A673 (cell line): ENCODE data around the gene SUFU. TPM values are rescaled to one million over a fixed set of nuclear protein-coding genes. Genes with fewer than 3 reads are reported as not detected.
A peak's percentile ranks its signal among the peaks of the same experiment; 100 is the strongest.

Experiments used
- BruUV-seq: library from RNA; stranded (reverse); fragments of 400-500 nt; replicated peaks from 2 replicates; lab custom pipeline; 2021; lab: Mats Ljungman, UMichigan
- CTCF ChIA-PET: fragments of 300-600 bp; sonication (Branson Sonifier 250); formaldehyde crosslinking; loops from one replicate; lab custom pipeline; 2022; ENCODE audit warnings: antibody characterized with exemption; lab: Charles Lee
- POLR2A ChIA-PET: fragments of 300-600 bp; sonication (Branson Sonifier 250); formaldehyde crosslinking; loops from one replicate; lab custom pipeline; 2022; ENCODE audit warnings: antibody characterized with exemption; ENCODE audit not compliant: low non-redundant PET; lab: Charles Lee
- DNase-seq: peaks from one replicate; pipeline ENCODE4 v3.0.0-alpha.2; 2015; ENCODE audit warnings: low spot score
- H3K27ac ChIP-seq: fragments of 200-600 bp; sonication (generic); 2 replicates; pipeline ENCODE4 v1.5.1; 2016; ENCODE audit warnings: mixed run types, low read depth, mild to moderate bottlenecking, mixed read lengths, antibody characterized with exemption, low read length; ENCODE audit not compliant: poor library complexity, severe bottlenecking
- H3K27me3 ChIP-seq: fragments of 200-600 bp; sonication (generic); replicated peaks from 2 replicates; pipeline ENCODE4 v1.6.1; 2017; ENCODE audit warnings: mixed run types, low read depth, mild to moderate bottlenecking, mixed read lengths, antibody characterized with exemption, low read length; ENCODE audit not compliant: insufficient read depth, poor library complexity
- H3K36me3 ChIP-seq: fragments of 200-600 bp; sonication (generic); 2 replicates; pipeline ENCODE4 v1.6.1; 2016; ENCODE audit warnings: mixed run types, mild to moderate bottlenecking, mixed read lengths, antibody characterized with exemption, low read length; ENCODE audit not compliant: insufficient read depth, poor library complexity, severe bottlenecking
- H3K4me1 ChIP-seq: fragments of 200-600 bp; sonication (generic); 2 replicates; pipeline ENCODE4 v1.6.1; 2017; ENCODE audit warnings: mixed run types, mild to moderate bottlenecking, mixed read lengths, antibody characterized with exemption, low read length; ENCODE audit not compliant: insufficient read depth, poor library complexity, severe bottlenecking
- H3K4me3 ChIP-seq: fragments of 200-600 bp; sonication (generic); 2 replicates; pipeline ENCODE4 v1.5.1; 2016; ENCODE audit warnings: low read depth, mixed run types, mild to moderate bottlenecking, mixed read lengths, low read length; ENCODE audit not compliant: poor library complexity, severe bottlenecking
- H3K9me3 ChIP-seq: fragments of 200-600 bp; sonication (generic); 2 replicates; pipeline ENCODE4 v1.6.1; 2016; ENCODE audit warnings: mixed run types, low read depth, mild to moderate bottlenecking, mixed read lengths, antibody characterized with exemption, low read length; ENCODE audit not compliant: poor library complexity, severe bottlenecking
- EZH2 ChIP-seq: fragments of 200-600 bp; sonication (generic); IDR thresholded peaks from 2 replicates; pipeline ENCODE4 v1.6.1; 2017; ENCODE audit warnings: borderline replicate concordance, low read depth, mild to moderate bottlenecking, mixed read lengths, antibody characterized with exemption, low read length; ENCODE audit not compliant: poor library complexity, severe bottlenecking
- intact Hi-C: fragments of 100-400 bp; cut with micrococcal nuclease; formaldehyde crosslinking; loops from one replicate; pipeline ENCODE4 v1.10.0; 2022; ENCODE audit not compliant: unreplicated experiment
- total RNA-seq: library from RNA; stranded (reverse); gene quantifications from 2 replicates; pipeline ENCODE4 v1.2.3, GENCODE V29; 2021
- TF ChIP-seq, protein P1 (sequence below): fragments of 300-800, 200-600 bp; sonication (generic); conservative IDR thresholded peaks from 2 replicates; pipeline ENCODE4 v1.5.1; 2017; ENCODE audit warnings: low read depth, mild to moderate bottlenecking, antibody characterized with exemption, low read length, moderate library complexity, mixed read lengths

The SUFU gene
- total RNA-seq, 1 experiment from 2014 or later = 20.5 TPM

DNA sequence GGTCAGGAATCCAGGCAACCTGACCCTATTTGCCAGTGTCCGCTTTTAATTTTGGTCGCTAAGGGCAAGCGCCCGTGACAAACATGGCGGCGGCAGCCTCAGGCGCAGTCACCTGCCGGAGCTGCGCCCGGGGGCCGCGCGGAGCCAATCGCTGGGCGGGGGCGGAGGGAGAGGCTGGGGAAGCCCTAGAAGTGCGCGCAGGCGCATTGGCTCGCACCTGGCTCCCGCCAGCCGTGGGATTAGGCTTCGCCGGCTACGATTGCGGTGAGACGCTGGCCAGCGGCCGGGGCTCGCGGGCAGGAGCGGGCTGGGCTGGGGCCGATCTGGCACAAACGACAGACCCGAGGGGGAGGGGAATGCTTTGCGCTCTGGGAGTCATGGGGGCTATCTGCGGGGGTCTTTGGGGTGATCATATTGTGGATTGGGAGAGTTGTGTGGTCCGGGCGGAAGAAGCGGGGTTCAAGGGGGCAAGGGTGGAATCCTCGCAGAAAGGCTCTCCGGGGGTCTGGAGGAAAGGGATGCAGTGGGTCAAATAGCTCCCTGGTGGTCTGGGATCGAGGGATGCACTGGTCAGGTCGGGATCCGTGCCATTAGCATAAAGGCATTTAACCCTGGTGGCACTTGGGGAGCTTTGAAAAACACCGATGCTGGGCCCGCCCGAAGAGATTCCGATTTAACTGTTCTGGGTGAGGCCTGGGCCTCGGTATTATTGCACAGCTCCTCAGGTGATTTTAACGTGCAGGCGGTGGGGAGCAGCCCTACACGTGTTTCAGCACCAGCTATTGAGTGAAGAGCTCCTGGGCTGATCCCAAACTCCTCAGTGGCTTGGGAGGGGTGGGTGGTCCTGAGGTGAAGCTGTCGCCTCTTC is 42.4 kb upstream of the SUFU start:
- POLR2A ChIA-PET = interaction anchor here (0.6 kb wide), 3 partner anchors 8 to 82 kb away, joined by 4 to 7 read pairs (median 6); no protein-coding TSS in a partner anchor
- H3K27me3 ChIP-seq = no peaks in the 10 kb centered on the region

DNA sequence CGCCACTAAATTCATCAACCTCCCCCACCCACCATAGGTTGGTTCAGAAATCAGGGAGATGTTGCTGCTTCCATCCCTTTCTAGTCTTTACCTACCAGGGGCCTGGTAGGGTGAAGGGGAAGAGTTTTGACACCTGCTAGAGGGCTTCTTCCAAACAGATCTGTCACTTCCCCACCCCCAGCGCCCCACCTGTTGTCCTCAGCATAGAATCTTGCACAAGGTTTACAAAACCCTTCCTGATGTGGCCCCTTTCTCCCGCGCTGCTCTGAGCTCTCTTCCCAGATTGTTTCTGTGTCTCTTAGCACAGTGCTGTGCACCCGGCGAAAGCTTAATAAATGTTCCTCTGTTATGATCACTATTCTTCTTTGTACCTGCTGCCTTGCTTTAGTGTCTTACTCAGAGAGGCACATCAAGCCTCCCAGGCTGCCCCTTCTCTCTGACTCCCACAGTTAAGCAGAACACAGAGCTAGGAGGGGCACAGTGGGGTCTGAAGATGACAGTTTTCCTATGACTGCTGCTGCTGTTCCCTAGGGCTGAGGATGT is 41.2 kb upstream of the SUFU start:
- Histone ChIP-seq H3K27ac (no peak overlapping the region), H3K4me1 (peaks cover 6% of the 10 kb centered on the region), H3K9me3 (no peaks in the 10 kb centered on the region), H3K36me3 (no peaks in the 10 kb centered on the region), H3K4me3 (no peak overlapping the region), H3K27me3 (no peaks in the 10 kb centered on the region)
- DNase-seq = no peak
- TF ChIP-seq EZH2 = no peak
- TF ChIP-seq, protein P1, sequence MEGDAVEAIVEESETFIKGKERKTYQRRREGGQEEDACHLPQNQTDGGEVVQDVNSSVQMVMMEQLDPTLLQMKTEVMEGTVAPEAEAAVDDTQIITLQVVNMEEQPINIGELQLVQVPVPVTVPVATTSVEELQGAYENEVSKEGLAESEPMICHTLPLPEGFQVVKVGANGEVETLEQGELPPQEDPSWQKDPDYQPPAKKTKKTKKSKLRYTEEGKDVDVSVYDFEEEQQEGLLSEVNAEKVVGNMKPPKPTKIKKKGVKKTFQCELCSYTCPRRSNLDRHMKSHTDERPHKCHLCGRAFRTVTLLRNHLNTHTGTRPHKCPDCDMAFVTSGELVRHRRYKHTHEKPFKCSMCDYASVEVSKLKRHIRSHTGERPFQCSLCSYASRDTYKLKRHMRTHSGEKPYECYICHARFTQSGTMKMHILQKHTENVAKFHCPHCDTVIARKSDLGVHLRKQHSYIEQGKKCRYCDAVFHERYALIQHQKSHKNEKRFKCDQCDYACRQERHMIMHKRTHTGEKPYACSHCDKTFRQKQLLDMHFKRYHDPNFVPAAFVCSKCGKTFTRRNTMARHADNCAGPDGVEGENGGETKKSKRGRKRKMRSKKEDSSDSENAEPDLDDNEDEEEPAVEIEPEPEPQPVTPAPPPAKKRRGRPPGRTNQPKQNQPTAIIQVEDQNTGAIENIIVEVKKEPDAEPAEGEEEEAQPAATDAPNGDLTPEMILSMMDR = no peak
- no TSS peak for BruUV-seq
- ChIA-PET CTCF (no interaction called here), POLR2A (no interaction called here)
- intact Hi-C loops = no loop called here

More for the DNA sequence above, 42.4 kb upstream of the SUFU start:
- H3K4me1 ChIP-seq = peaks cover 6% of the 10 kb centered on the region
- CTCF ChIA-PET = interaction anchor here (0.5 to 1.2 kb wide), 2 partner anchors 43 to 122 kb away, joined by 3 read pairs; partner anchors contain the start of gene SUFU
- TF ChIP-seq, protein P1 = no peak
- no peak for TF ChIP-seq EZH2
- intact Hi-C loops = no loop called here
- peak overlapping the region; percentile 52 for H3K4me3 ChIP-seq
- no peaks in the 10 kb centered on the region for H3K9me3 ChIP-seq
- BruUV-seq = TSS peak; percentile 27
- no peaks in the 10 kb centered on the region for H3K36me3 ChIP-seq
- peak overlapping the region; percentile 45 for H3K27ac ChIP-seq
- peak; percentile 94 for DNase-seq

DNA sequence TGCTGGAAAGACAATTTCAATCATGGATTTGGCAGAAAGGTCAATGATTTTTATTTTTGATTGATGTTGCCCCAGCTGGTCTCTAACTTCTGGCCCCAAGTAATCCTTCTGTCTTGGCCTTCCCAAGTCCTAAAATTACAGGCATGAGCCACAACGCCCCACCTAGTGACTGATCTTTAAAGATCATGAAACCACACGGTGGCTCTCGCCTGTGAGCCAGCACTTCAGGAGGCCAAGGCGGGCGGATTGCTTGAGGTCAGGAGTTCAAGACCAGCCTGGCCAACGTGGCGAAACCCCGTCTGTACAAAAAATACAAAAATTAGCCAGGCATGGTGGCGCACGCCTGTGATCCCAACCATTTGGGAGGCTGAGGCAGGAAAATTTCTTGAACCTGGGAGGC is 39.8 kb upstream of the SUFU start:
- H3K9me3 ChIP-seq = no peaks in the 10 kb centered on the region
- intact Hi-C loops = no loop called here
- TF ChIP-seq, protein P1 = no peak
- no peak for TF ChIP-seq EZH2
- no peak overlapping the region for H3K4me3 ChIP-seq
- H3K36me3 ChIP-seq = no peaks in the 10 kb centered on the region
- ChIA-PET POLR2A (no interaction called here), CTCF (no interaction called here)
- no peaks in the 10 kb centered on the region for H3K27me3 ChIP-seq
- H3K4me1 ChIP-seq = peaks cover 6% of the 10 kb centered on the region
- no peak overlapping the region for H3K27ac ChIP-seq
- no peak for DNase-seq
- BruUV-seq = no TSS peak
